B cell (primary cell): ENCODE measurements around the gene RAB43. TPM values are rescaled to one million over a fixed set of nuclear protein-coding genes. Genes with fewer than 3 reads are reported as not detected.
A peak's percentile ranks its signal among the peaks of the same experiment; 100 is the strongest.

Experiments
- ATAC-seq: fragments of 200-7000 bp; cut with Tn5 transposase; one replicate; pipeline ENCODE4 v1.10.0; 2021; ENCODE audit warnings: low read depth, mild to moderate bottlenecking, moderate number of reproducible peaks, moderate library complexity
- CTCF ChIA-PET: fragments of 350-600 bp; sonication (Branson Sonifier 250); formaldehyde crosslinking; loops from one replicate; lab custom pipeline; 2021; ENCODE audit warnings: antibody characterized with exemption, inconsistent platforms; lab: Charles Lee
- POLR2A ChIA-PET: fragments of 350-600 bp; sonication (Branson Sonifier 250); formaldehyde crosslinking; loops from one replicate; lab custom pipeline; 2021; ENCODE audit warnings: antibody characterized with exemption; lab: Charles Lee
- DNase-seq: peaks from one replicate; pipeline ENCODE4 v3.0.0; 2013
- H2AFZ ChIP-seq: 2 replicates; pipeline ENCODE4 v1.6.1; 2012; ENCODE audit warnings: mild to moderate bottlenecking, low read depth, low read length; ENCODE audit not compliant: insufficient read depth, poor library complexity, severe bottlenecking
- H3K27ac ChIP-seq, 2 donors: 1 replicate in 1 of 2; 2 replicates in 1 of 2; pipeline ENCODE4 v1.5.1; 2012 to 2013; ENCODE audit warnings: low read length in 2 of 2, mild to moderate bottlenecking in 2 of 2, moderate library complexity in 1 of 2
- H3K27me3 ChIP-seq, 4 experiments: fragments of 200-600 bp in 1 of 4; sonication (generic) in 1 of 4; replicated peaks in 1 of 4; 1 replicate in 2 of 4; 2 replicates in 2 of 4; pipeline versions ENCODE4 v1.6.1 to v1.7.0; 2013 to 2016; ENCODE audit warnings: low read length in 3 of 4, mild to moderate bottlenecking in 2 of 4, mixed read lengths in 1 of 4, moderate library complexity in 1 of 4; ENCODE audit not compliant: insufficient read depth in 4 of 4, control insufficient read depth in 3 of 4; ENCODE audit errors: control extremely low read depth in 1 of 4
- H3K36me3 ChIP-seq, 2 experiments: replicated peaks in 1 of 2; 1 replicate in 1 of 2; 2 replicates in 1 of 2; pipeline versions ENCODE4 v1.6.1 to v1.7.1; 2013; ENCODE audit warnings: low read length in 1 of 2; ENCODE audit not compliant: insufficient read depth in 2 of 2, control insufficient read depth in 1 of 2; ENCODE audit errors: control extremely low read depth in 1 of 2, extremely low read depth in 1 of 2
- H3K4me1 ChIP-seq, 2 donors: fragments of 200-600 bp in 1 of 2; sonication (generic) in 1 of 2; 1 replicate in 1 of 2; 2 replicates in 1 of 2; pipeline versions ENCODE4 v1.5.1 to v1.6.1; 2013 to 2017; ENCODE audit warnings: low read length in 2 of 2; ENCODE audit not compliant: control insufficient read depth in 2 of 2, insufficient read depth in 2 of 2
- H3K4me2 ChIP-seq: replicated peaks from 2 replicates; pipeline ENCODE3; 2012; ENCODE audit warnings: mild to moderate bottlenecking, low read depth, low read length; ENCODE audit not compliant: poor library complexity, severe bottlenecking
- H3K4me3 ChIP-seq, 5 experiments: fragments of 200-600 bp in 1 of 5; sonication (generic) in 1 of 5; 1 replicate in 3 of 5; 2 replicates in 2 of 5; pipeline versions ENCODE4 v1.5.1 to v1.7.0; 2011 to 2016; ENCODE audit warnings: low read length in 4 of 5, mild to moderate bottlenecking in 4 of 5, low read depth in 2 of 5, control low read depth in 1 of 5, moderate library complexity in 1 of 5; ENCODE audit not compliant: insufficient read depth in 1 of 5; ENCODE audit errors: control extremely low read depth in 1 of 5, extremely low read depth in 1 of 5
- H3K79me2 ChIP-seq: fragments of 200-600 bp; sonication (generic); one replicate; pipeline ENCODE4 v1.6.0; 2016; ENCODE audit warnings: low read length; ENCODE audit not compliant: control insufficient read depth, insufficient read depth
- H3K9ac ChIP-seq: fragments of 200-600 bp; sonication (generic); 2 replicates; pipeline ENCODE4 v1.6.1; 2017; ENCODE audit warnings: mild to moderate bottlenecking, low read length, moderate library complexity
- H3K9me3 ChIP-seq, 3 donors: one replicate each; pipeline versions ENCODE4 v1.6.1 to v1.7.1; 2013; ENCODE audit warnings: low read length in 2 of 3; ENCODE audit not compliant: control insufficient read depth in 2 of 3, insufficient read depth in 1 of 3; ENCODE audit errors: control extremely low read depth in 1 of 3
- H4K20me1 ChIP-seq: 2 replicates; pipeline ENCODE4 v1.6.0; 2012; ENCODE audit warnings: mild to moderate bottlenecking, low read length; ENCODE audit not compliant: insufficient read depth, control insufficient read depth, poor library complexity, severe bottlenecking
- H3K27ac Mint-ChIP-seq: one replicate; pipeline ENCODE4 v1.8.0; 2021; ENCODE audit warnings: mixed read lengths
- H3K27me3 Mint-ChIP-seq: one replicate; pipeline ENCODE4 v1.8.0; 2021; ENCODE audit warnings: mixed read lengths
- H3K4me1 Mint-ChIP-seq: one replicate; pipeline ENCODE4 v1.8.0; 2021; ENCODE audit warnings: mixed read lengths
- H3K4me3 Mint-ChIP-seq: one replicate; pipeline ENCODE4 v1.8.0; 2021; ENCODE audit warnings: mixed read lengths
- H3K9me3 Mint-ChIP-seq: one replicate; pipeline ENCODE4 v1.8.0; 2022; ENCODE audit warnings: mixed read lengths; ENCODE audit not compliant: insufficient read depth
- CTCF ChIP-seq: fragments of 200-600 bp; IDR thresholded peaks from one replicate; pipeline ENCODE4 v1.8.0; 2022; ENCODE audit warnings: antibody characterized with exemption, mild to moderate bottlenecking
- EZH2 ChIP-seq: IDR thresholded peaks from 2 replicates; pipeline ENCODE4 v1.6.1; 2012; ENCODE audit warnings: borderline replicate concordance, low read depth, mild to moderate bottlenecking, moderate library complexity, low read length; ENCODE audit not compliant: insufficient read depth, poor library complexity, severe bottlenecking
- WGBS: methylation state at CpG from one replicate; pipeline ENCODE4 v1.1.5; 2013; ENCODE audit warnings: missing lambda C conversion rate; ENCODE audit not compliant: insufficient coverage; 5-methylcytosine and 5-hydroxymethylcytosine counted together
- intact Hi-C: fragments of 100-400 bp; cut with micrococcal nuclease; formaldehyde crosslinking; loops from one replicate; pipeline ENCODE4 v1.10.0; 2022
- polyA plus RNA-seq: library from polyadenylated mRNA; depleted of rRNA; stranded (reverse); fragments of >200 nt; gene quantifications from 2 replicates; pipeline ENCODE4 v1.2.3, GENCODE V29; 2012
- total RNA-seq, 2 donors: library from RNA; stranded (reverse); fragments of 120-200 nt in 1 of 2; gene quantifications; 1 replicate in 1 of 2; 2 replicates in 1 of 2; pipeline versions ENCODE4 v1.2.3 to v1.2.4, GENCODE V29; 2013 to 2022

RAB43 gene
- total and polyA plus RNA-seq, 2 donors (not counting 1 experiment from before 2014, with no cell fraction given): 7.6 to 14.3 TPM

DNA sequence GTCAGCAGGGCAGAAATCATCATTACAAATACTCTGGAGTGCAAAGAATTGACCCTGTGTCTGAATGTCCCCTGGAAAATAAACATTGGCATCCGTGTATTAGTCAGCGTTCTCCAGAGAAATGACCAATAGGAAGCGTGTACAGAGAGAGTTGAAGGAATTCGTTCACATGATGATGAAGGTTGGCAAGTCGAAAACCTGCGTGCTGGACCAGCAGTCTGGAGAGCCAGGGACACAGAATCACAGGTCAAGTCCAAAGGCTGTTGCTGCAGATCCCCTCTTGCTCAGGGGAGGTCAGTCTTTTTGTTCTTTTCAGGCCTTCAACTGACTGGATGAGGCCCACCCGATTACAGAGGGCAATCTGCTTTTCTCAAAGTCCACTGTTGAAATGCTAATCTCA, 44.4 kb downstream of the RAB43 start:
- Histone ChIP-seq H3K4me2 (no peak overlapping the region), H2AFZ (no peak overlapping the region), H3K9ac (no peak overlapping the region), H3K27me3 (no peaks in the 10 kb centered on the region), H3K9me3 (no peaks in the 10 kb centered on the region), H3K27ac (no peak overlapping the region), H3K4me1 (no peaks in the 10 kb centered on the region), H4K20me1 (no peaks in the 10 kb centered on the region), H3K36me3 (no peaks in the 10 kb centered on the region), H3K4me3 (no peak overlapping the region), H3K79me2 (no peaks in the 10 kb centered on the region)
- Mint-ChIP-seq H3K27me3 (peaks cover 7% of the 10 kb centered on the region), H3K4me3 (no peak overlapping the region), H3K9me3 (no peaks in the 10 kb centered on the region), H3K4me1 (no peaks in the 10 kb centered on the region), H3K27ac (peak overlapping the region; percentile 32)
- no peak for DNase-seq
- ChIA-PET CTCF (no interaction called here), POLR2A (interaction anchor here (0.7 kb wide), 2 partner anchors 10 to 196 kb away, joined by 6 to 7 read pairs; no protein-coding TSS in a partner anchor)
- TF ChIP-seq EZH2 (no peak), CTCF (no peak)
- intact Hi-C loops: no loop called here
- WGBS: 96% methylated on average over 7 of the region's 7 CpGs
- no peak for ATAC-seq

GRCh38 chr3:129070086-129070885, 51.3 kb downstream of the RAB43 start:
- intact Hi-C loops: no loop called here
- ChIA-PET CTCF (interaction anchor here (0.9 to 4.8 kb wide), 4 partner anchors 17 to 175 kb away, joined by 4 to 35 read pairs (median 6); no protein-coding TSS in a partner anchor), POLR2A (no interaction called here)
- Histone ChIP-seq H3K36me3 (no peaks in the 10 kb centered on the region), H3K4me1 (peaks cover 4 to 12% of the 10 kb centered on the region in 2 donors), H3K27me3 (peaks cover 0 to 26% (median 6%) of the 10 kb centered on the region in 4 experiments), H3K9ac (no peak overlapping the region), H4K20me1 (no peaks in the 10 kb centered on the region), H3K4me2 (no peak overlapping the region), H2AFZ (no peak overlapping the region), H3K9me3 (peaks cover 0 to 14% (median 0%) of the 10 kb centered on the region in 3 donors), H3K4me3 (no peak overlapping the region), H3K27ac (no peak overlapping the region), H3K79me2 (no peaks in the 10 kb centered on the region)
- 37% methylated on average over 6 of the region's 8 CpGs for WGBS
- DNase-seq: no peak
- Mint-ChIP-seq H3K4me1 (peaks cover 11% of the 10 kb centered on the region), H3K27ac (no peak overlapping the region), H3K9me3 (no peaks in the 10 kb centered on the region), H3K27me3 (peaks cover 38% of the 10 kb centered on the region), H3K4me3 (no peak overlapping the region)
- TF ChIP-seq CTCF (no peak), EZH2 (no peak)
- ATAC-seq: no peak
